ENCODE data around the gene NDUFS4. TPM values are rescaled to one million over a fixed set of nuclear protein-coding genes. Genes with fewer than 3 reads are reported as not detected.
"Not testable (repeated sequence)": the region's sequence is repeated elsewhere in the genome, so short reads cannot be mapped to it uniquely, and the experiment has no call there.

The NDUFS4 gene
- 218 TPM for total RNA-seq
- long read RNA-seq, transcript NDUFS4-204 (6 exons, 833 nt): minor isoform, 7 of 70 reads
- long read RNA-seq, transcript NDUFS4-201 (5 exons, 675 nt): major isoform, 61 of 70 reads
- long read RNA-seq, partial matches to known transcripts: 0 of 70 reads
- long read RNA-seq, other reads (novel, unspliced or antisense): 1 of 70 reads

GRCh38 chr5:53560506-53561191, at the start of gene NDUFS4:
Gene NDUFS4 (plus strand): TSS chr5:53560639. CDS start chr5:53560663, 24 bp downstream.
- DNase-seq (peak; percentile 86), ATAC-seq (ENCODE audit: poor library complexity) (peak; percentile 97)
- intact Hi-C loops (cut with DNase I): no loop called here

- no peak for ATAC-seq (ENCODE audit: poor library complexity)
These were observed 47.9 kb upstream of the NDUFS4 start for GRCh38 chr5:53512539-53512938.

GRCh38 chr5:53515988-53516387, 44.5 kb upstream of the NDUFS4 start:
- DNase-seq: no peak
- ATAC-seq (ENCODE audit: poor library complexity): no peak
- intact Hi-C loops (cut with DNase I): no loop called here

More at GRCh38 chr5:53512539-53512938, 47.9 kb upstream of the NDUFS4 start:
- intact Hi-C loops (cut with DNase I): no loop called here
- no peak for DNase-seq

- DNase-seq (no peak), ATAC-seq (ENCODE audit: poor library complexity) (no peak)
- intact Hi-C loops (cut with DNase I): no loop called here
These were observed 39.6 kb upstream of the NDUFS4 start for GRCh38 chr5:53520813-53521212.

GRCh38 chr5:53537711-53538110, 22.7 kb upstream of the NDUFS4 start:
- no peak for ATAC-seq (ENCODE audit: poor library complexity)
- no peak for DNase-seq
- intact Hi-C loops (cut with DNase I): no loop called here

GRCh38 chr5:53540739-53541138, 19.7 kb upstream of the NDUFS4 start:
- intact Hi-C loops (cut with DNase I); ATAC-seq (ENCODE audit: poor library complexity); DNase-seq: not testable (repeated sequence)

GRCh38 chr5:53541859-53542258, 18.6 kb upstream of the NDUFS4 start:
- ATAC-seq (ENCODE audit: poor library complexity) (no peak), DNase-seq (no peak)
- intact Hi-C loops (cut with DNase I): no loop called here

GRCh38 chr5:53542926-53543325, 17.5 kb upstream of the NDUFS4 start:
- intact Hi-C loops (cut with DNase I): no loop called here
- ATAC-seq (ENCODE audit: poor library complexity) (no peak), DNase-seq (no peak)

- ATAC-seq (ENCODE audit: poor library complexity) (no peak), DNase-seq (no peak)
- intact Hi-C loops (cut with DNase I): no loop called here
These were observed 17.0 kb upstream of the NDUFS4 start for GRCh38 chr5:53543401-53543800.

GRCh38 chr5:53545744-53546143, 14.7 kb upstream of the NDUFS4 start:
- DNase-seq (no peak), ATAC-seq (ENCODE audit: poor library complexity) (no peak)
- intact Hi-C loops (cut with DNase I): no loop called here

- no peak for ATAC-seq (ENCODE audit: poor library complexity)
- intact Hi-C loops (cut with DNase I): no loop called here
- DNase-seq: no peak
These were observed 13.2 kb upstream of the NDUFS4 start for GRCh38 chr5:53547226-53547625.

GRCh38 chr5:53548501-53548900, 11.9 kb upstream of the NDUFS4 start:
- ATAC-seq (ENCODE audit: poor library complexity); intact Hi-C loops (cut with DNase I); DNase-seq: not testable (repeated sequence)

GRCh38 chr5:53549792-53550191, 10.6 kb upstream of the NDUFS4 start:
- DNase-seq: no peak
- intact Hi-C loops (cut with DNase I): no loop called here
- no peak for ATAC-seq (ENCODE audit: poor library complexity)

- intact Hi-C loops (cut with DNase I): no loop called here
- ATAC-seq (ENCODE audit: poor library complexity) (no peak), DNase-seq (no peak)
These were observed 7.9 kb upstream of the NDUFS4 start for GRCh38 chr5:53552561-53552960.

GRCh38 chr5:53554444-53554843, 6.0 kb upstream of the NDUFS4 start:
- intact Hi-C loops (cut with DNase I): no loop called here
- DNase-seq (no peak), ATAC-seq (ENCODE audit: poor library complexity) (no peak)

GRCh38 chr5:53555160-53555559, 5.3 kb upstream of the NDUFS4 start:
- intact Hi-C loops (cut with DNase I): no loop called here
- no peak for ATAC-seq (ENCODE audit: poor library complexity)

GRCh38 chr5:53556001-53556400, 4.4 kb upstream of the NDUFS4 start:
- ATAC-seq (ENCODE audit: poor library complexity) (no peak), DNase-seq (no peak)
- intact Hi-C loops (cut with DNase I): no loop called here

More at GRCh38 chr5:53555160-53555559, 5.3 kb upstream of the NDUFS4 start:
- DNase-seq: no peak

- intact Hi-C loops (cut with DNase I): no loop called here
- ATAC-seq (ENCODE audit: poor library complexity) (no peak), DNase-seq (no peak)
These were observed 3.1 kb upstream of the NDUFS4 start for GRCh38 chr5:53557386-53557785.

- ATAC-seq (ENCODE audit: poor library complexity) (no peak), DNase-seq (no peak)
- intact Hi-C loops (cut with DNase I): no loop called here
These were observed 1.5 kb upstream of the NDUFS4 start for GRCh38 chr5:53558966-53559365.

GRCh38 chr5:53560028-53560427, 411 bp upstream of the NDUFS4 start:
- peak; percentile 63 for ATAC-seq (ENCODE audit: poor library complexity)
- DNase-seq: no peak
- intact Hi-C loops (cut with DNase I): no loop called here

GRCh38 chr5:53568401-53568800, 8.0 kb downstream of the NDUFS4 start:
- ATAC-seq (ENCODE audit: poor library complexity): no peak
- DNase-seq: no peak
- intact Hi-C loops (cut with DNase I): no loop called here
